Heart right ventricle (tissue), 16 donors: Measurements from ENCODE around the gene MGAT2. TPM values are rescaled to one million over a fixed set of nuclear protein-coding genes. Genes with fewer than 3 reads are reported as not detected.
A peak's percentile ranks its signal among the peaks of the same experiment; 100 is the strongest.

Experiments
- ATAC-seq, 8 donors: fragments of 200-7000 bp; cut with Tn5 transposase; one replicate each; pipeline ENCODE4 v1.9.1; 2020; ENCODE audit warnings: mild to moderate bottlenecking in 8 of 8, moderate library complexity in 8 of 8, moderate number of reproducible peaks in 1 of 8
- DNase-seq, 2 donors: peaks; one replicate each; pipeline ENCODE4 v3.0.0-alpha.2; 2020
- H3K27ac ChIP-seq, 10 donors: fragments of 200-600 bp; sonication (generic) in 2 of 10; one replicate each; pipeline versions ENCODE4 v1.5.0 to v1.8.0; 2020 to 2022; ENCODE audit warnings: mild to moderate bottlenecking in 3 of 10
- H3K27me3 ChIP-seq, 7 donors: fragments of 200-600 bp; one replicate each; pipeline ENCODE4 v1.8.0; 2021 to 2022; ENCODE audit warnings: mild to moderate bottlenecking in 2 of 7
- H3K36me3 ChIP-seq, 9 donors: fragments of 200-600 bp; sonication (generic) in 1 of 9; one replicate each; pipeline versions ENCODE4 v1.5.0 to v1.8.0; 2020 to 2022; ENCODE audit warnings: mild to moderate bottlenecking in 2 of 9
- H3K4me1 ChIP-seq, 9 donors: fragments of 200-600 bp; sonication (generic) in 1 of 9; one replicate each; pipeline versions ENCODE4 v1.5.0 to v1.8.0; 2020 to 2022; ENCODE audit warnings: mild to moderate bottlenecking in 4 of 9
- H3K4me3 ChIP-seq, 10 donors: fragments of 200-600 bp; sonication (generic) in 2 of 10; one replicate each; pipeline versions ENCODE4 v1.5.0 to v1.8.0; 2020 to 2022; ENCODE audit warnings: mild to moderate bottlenecking in 7 of 10, moderate library complexity in 2 of 10
- H3K9me3 ChIP-seq, 11 donors: fragments of 200-600 bp in 10 of 11; sonication (generic) in 2 of 11; one replicate each; pipeline versions ENCODE4 v1.5.0 to v1.8.0; 2013 to 2022; ENCODE audit warnings: mild to moderate bottlenecking in 2 of 11, control low read depth in 1 of 11, moderate library complexity in 1 of 11
- WGBS, 2 donors: extraction: QIAGEN DNeasy Blood & Tissue Kit; methylation state at CpG; one replicate each; pipeline ENCODE4 v1.1.7; 2013; ENCODE audit warnings: inconsistent platforms in 1 of 2; 5-methylcytosine and 5-hydroxymethylcytosine counted together
- intact Hi-C, 10 donors: fragments of 100-400 bp; cut with DNase I; formaldehyde crosslinking; loops; one replicate each; pipeline versions ENCODE4 v1.11.1 to v1.14.2; 2022
- long read RNA-seq, 3 donors: library from polyadenylated mRNA; unstranded; transcript quantifications; one replicate each; pipeline ENCODE4 v2.0.0, GENCODE V29; 2020 to 2021
- polyA plus RNA-seq, 2 donors: library from polyadenylated mRNA; stranded (reverse); fragments of 200-250 nt; gene quantifications; one replicate each; pipeline ENCODE4 v1.2.3, GENCODE V29; 2013
- total RNA-seq, 10 donors: library from RNA; stranded (reverse); fragmentation: NEBNext Ultra II Directional in 3 of 10; extraction: Animal tissue kit (Norgen Biotek cat#: 25700) in 3 of 10; gene quantifications; one replicate each; pipeline versions ENCODE4 v1.2.1 to v1.2.4, GENCODE V29; 2021 to 2023
- TF ChIP-seq, protein P1 (sequence below), 9 donors: fragments of 200-600 bp; sonication (generic) in 2 of 9; IDR thresholded peaks; one replicate each; pipeline versions ENCODE4 v1.5.0 to v1.8.0; 2021 to 2022; ENCODE audit warnings: antibody characterized with exemption in 9 of 9, mild to moderate bottlenecking in 5 of 9, moderate library complexity in 1 of 9
- donor health status: Arrhythmogenic right ventricular cardiomyopathy.
- donor health status: ischemic (EF 13 %, LVEDD 7.1; RV severe dilation, severe dysfunction).
- donor health status: healthy with polysubstance abuse.
- donor health status: DM: no; HTN: yes; CAD: no.
- donor health status: DM: no; HTN: no; CAD: no.
- donor health status: ischemic (EF 25% LVEDD 6.9; RV normal size, moderate dysfunction).
- donor health status: ischemic (EF 25% LVEDD 5.7; RV mildly dilated, moderate dysfunction).
- donor health status: healthy.
- donor health status: DM: yes; HTN: yes; CAD: no.
- donor health status: Ischemic cardiomyopathy.
- donor health status: ischemic (EF 35%, LVEDD 5.7; RV mildly dilated, moderate dysfunction).
- donor health status: nonischemic (EF 11% LVEDD 7.7; RV severe dilation, severe dysfunction).
- donor health status: DM: yes; HTN: yes; CAD: no.
- donor health status: PGD.
- donor health status: ischemic (EF 29% LVEDD 5.4; RV normal size, mild dysfunction).
- donor health status: nonischemic (EF 23%, LVEDD 6.1; RV moderate dilation, normal function).

The MGAT2 gene
- total RNA-seq (10 to 100 TPM in 9 of 10 donors, 1 to 10 TPM in 1; 9.7 to 23.4 (median 14.3) TPM), polyA plus RNA-seq (10 to 100 TPM in 1 of 2 donors, 1 to 10 TPM in 1; 6.1 to 18.9 TPM)
- long read RNA-seq, donor 1, transcript MGAT2-201 (1 exons, 2,687 nt) = major isoform, 23 of 23 reads
- long read RNA-seq, donor 1, partial matches to known transcripts = 0 of 23 reads
- long read RNA-seq, donor 1, other reads (novel, unspliced or antisense) = 0 of 23 reads
- long read RNA-seq, donor 2, transcript MGAT2-201 (1 exons, 2,687 nt) = major isoform, 37 of 37 reads
- long read RNA-seq, donor 2, partial matches to known transcripts = 0 of 37 reads
- long read RNA-seq, donor 2, other reads (novel, unspliced or antisense) = 0 of 37 reads
- long read RNA-seq, donor 3, transcript MGAT2-201 (1 exons, 2,687 nt) = major isoform, 35 of 35 reads
- long read RNA-seq, donor 3, partial matches to known transcripts = 0 of 35 reads
- long read RNA-seq, donor 3, other reads (novel, unspliced or antisense) = 0 of 35 reads

DNA sequence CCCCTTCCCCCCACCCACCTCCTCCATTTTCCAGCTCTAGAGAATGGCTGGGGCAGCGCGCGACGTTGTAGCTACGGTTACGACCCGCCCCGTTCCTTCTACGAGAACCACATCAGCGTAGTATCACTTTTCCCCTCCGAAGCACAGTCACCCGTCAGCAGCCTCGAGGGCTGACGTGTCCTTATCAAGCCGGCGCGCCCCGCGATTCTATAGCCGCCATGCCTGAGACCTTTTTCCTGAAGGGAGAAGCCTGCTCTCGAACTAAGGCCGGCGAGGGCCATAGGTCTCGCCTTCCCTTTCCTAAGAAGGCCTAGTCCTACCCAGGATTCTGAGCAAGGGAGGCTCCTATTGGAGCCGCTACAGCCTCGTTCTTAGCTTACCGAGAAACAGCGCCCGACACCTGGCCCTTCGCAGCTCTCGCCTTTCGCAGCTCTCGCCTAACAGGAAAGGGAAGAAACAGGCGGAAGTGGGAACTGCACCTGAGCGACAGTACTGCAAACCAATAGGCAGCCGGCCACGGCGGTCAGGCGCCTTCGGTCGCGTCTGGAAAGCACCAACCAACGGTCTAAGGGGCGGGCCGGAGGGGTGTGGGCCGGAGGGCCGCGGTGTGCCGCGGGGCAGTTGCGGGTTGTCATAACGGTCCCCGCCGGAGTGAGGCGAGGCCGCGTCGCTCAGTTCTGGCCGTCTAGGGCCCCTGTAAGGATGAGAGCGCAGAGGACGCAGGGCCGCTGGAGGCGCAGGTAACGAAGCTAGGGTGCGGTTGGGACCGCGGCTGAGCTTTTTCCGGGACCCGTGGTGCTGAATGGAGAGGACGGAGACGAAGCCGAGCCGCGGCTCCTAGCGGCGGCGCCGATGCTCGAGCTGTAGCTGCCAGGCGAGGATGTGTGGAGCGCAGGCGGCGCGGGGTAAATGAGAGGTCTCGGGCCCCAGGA is at the start of gene MGAT2, which contains the start of gene RPL36AL:
Gene MGAT2, plus strand, starts transcription at position 618 of the 932 bp plus-strand sequence. CDS start 470 bp downstream, outside the sequence.
Gene RPL36AL, minus strand, starts transcription at position 445 of the 932 bp plus-strand sequence. CDS start 1,522 bp downstream, outside the sequence.
- H3K4me1 ChIP-seq = peaks cover 0 to 64% (median 41%) of the 10 kb centered on the region in 9 donors
- intact Hi-C loops = loop anchor here in 1 of 10 donors (5.0 kb wide), 1 partner anchor 147 kb away; the partner anchor contains the start of gene KLHDC2
- TF ChIP-seq, protein P1, sequence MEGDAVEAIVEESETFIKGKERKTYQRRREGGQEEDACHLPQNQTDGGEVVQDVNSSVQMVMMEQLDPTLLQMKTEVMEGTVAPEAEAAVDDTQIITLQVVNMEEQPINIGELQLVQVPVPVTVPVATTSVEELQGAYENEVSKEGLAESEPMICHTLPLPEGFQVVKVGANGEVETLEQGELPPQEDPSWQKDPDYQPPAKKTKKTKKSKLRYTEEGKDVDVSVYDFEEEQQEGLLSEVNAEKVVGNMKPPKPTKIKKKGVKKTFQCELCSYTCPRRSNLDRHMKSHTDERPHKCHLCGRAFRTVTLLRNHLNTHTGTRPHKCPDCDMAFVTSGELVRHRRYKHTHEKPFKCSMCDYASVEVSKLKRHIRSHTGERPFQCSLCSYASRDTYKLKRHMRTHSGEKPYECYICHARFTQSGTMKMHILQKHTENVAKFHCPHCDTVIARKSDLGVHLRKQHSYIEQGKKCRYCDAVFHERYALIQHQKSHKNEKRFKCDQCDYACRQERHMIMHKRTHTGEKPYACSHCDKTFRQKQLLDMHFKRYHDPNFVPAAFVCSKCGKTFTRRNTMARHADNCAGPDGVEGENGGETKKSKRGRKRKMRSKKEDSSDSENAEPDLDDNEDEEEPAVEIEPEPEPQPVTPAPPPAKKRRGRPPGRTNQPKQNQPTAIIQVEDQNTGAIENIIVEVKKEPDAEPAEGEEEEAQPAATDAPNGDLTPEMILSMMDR (IDR thresholded peaks at IDR 0.05) = peak in 5 of 9 donors; percentile 15 to 52 (median 46)

DNA sequence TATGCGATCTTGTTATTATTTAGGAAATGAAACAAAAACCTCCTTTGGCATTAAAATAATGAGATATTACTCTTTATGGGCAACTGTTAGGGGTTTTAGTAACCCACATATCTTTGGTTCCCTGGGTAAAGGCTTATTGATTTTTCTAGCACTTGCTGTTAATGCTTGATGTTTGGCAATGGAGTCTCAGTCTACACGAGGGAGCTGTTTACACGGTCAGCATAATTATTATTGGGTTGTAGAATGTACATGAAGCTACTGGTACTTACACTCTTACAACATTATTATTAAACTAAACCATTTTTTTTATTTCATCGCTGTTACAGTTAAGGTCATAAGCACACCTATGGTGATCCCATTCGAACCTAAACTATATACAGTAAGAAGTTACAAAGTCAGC is 46.6 kb upstream of the MGAT2 start:
- intact Hi-C loops = no loop called here
- no peaks in the 10 kb centered on the region for H3K4me1 ChIP-seq
- no peaks in the 10 kb centered on the region for H3K27me3 ChIP-seq
- TF ChIP-seq, protein P1 (IDR thresholded peaks at IDR 0.05) = no peak
- no peak overlapping the region for H3K4me3 ChIP-seq
- DNase-seq (no peak), ATAC-seq (no peak)
- H3K9me3 ChIP-seq = peaks cover 0 to 7% (median 0%) of the 10 kb centered on the region in 11 donors
- no peak overlapping the region for H3K27ac ChIP-seq
- 91 to 92% methylated on average over 5 of the region's 5 CpGs for WGBS, 2 donors
- H3K36me3 ChIP-seq = peaks cover 0 to 45% (median 14%) of the 10 kb centered on the region in 9 donors

More for the DNA sequence above, at the start of gene MGAT2, which contains the start of gene RPL36AL:
- H3K27ac ChIP-seq = peak within 1 kb of the TSS; percentile 72 to 98 (median 94)
- H3K9me3 ChIP-seq = no peaks in the 10 kb centered on the region
- peaks cover 0 to 51% (median 11%) of the 10 kb centered on the region in 9 donors for H3K36me3 ChIP-seq
- peak within 1 kb of the TSS; percentile 63 to 97 (median 90) for H3K4me3 ChIP-seq
- no peaks in the 10 kb centered on the region for H3K27me3 ChIP-seq
- 0 to 1% methylated on average over 84 to 85 of the region's 85 CpGs for WGBS, 2 donors
- ATAC-seq = peak; percentile 99 to 100 (median 100)
- DNase-seq = peak; percentile 99

DNA sequence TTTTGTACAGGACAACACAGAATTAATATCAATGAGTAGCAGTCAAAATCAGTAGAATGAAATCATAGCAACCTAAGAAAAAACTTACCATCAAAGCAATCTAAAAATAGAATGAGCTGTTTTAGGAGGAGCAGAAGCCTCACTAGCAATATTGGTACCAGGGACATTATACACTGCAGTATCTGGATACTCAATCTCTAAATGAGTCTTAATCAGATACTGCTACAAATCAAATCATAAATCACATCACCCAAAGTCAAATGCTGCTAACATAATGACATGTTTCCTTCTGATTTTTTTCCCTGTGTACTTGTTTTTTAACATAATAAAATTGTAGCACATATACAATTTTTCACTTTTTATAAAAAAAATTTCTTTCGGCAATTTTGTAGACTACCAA is 42.5 kb upstream of the MGAT2 start:
- Histone ChIP-seq H3K27me3 (no peaks in the 10 kb centered on the region), H3K4me3 (no peak overlapping the region), H3K9me3 (no peaks in the 10 kb centered on the region), H3K36me3 (peaks cover 0 to 58% (median 14%) of the 10 kb centered on the region in 9 donors), H3K27ac (no peak overlapping the region), H3K4me1 (peaks cover 0 to 15% (median 1%) of the 10 kb centered on the region in 9 donors)
- WGBS, 2 donors = 100% methylated on average over 1 of the region's 1 CpG
- TF ChIP-seq, protein P1 (IDR thresholded peaks at IDR 0.05) = no peak
- intact Hi-C loops = no loop called here
- DNase-seq = no peak
- no peak for ATAC-seq

DNA sequence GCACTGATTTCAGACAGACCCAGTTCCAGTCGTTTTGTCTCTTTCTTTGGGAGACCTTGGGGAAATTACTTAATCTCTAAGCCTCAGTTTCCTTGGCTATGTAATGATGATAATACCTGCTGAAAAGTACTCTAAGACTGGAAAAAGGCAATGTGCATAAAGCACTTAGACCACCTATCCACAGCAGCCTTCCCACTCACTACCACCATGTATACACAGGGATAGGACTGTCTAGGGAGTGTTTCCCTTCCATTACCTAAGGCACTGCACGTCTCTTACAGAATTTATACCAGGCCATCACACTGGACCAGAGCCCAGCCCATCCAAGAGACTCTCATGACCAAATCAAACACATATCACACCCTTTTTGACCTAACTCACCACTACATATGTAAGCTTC is 40.8 kb upstream of the MGAT2 start:
- ATAC-seq (no peak), DNase-seq (no peak)
- no peak overlapping the region for H3K27ac ChIP-seq
- no peak overlapping the region for H3K4me3 ChIP-seq
- intact Hi-C loops = no loop called here
- no peaks in the 10 kb centered on the region for H3K9me3 ChIP-seq
- TF ChIP-seq, protein P1 (IDR thresholded peaks at IDR 0.05) = no peak
- 82 to 89% methylated on average over 2 of the region's 2 CpGs for WGBS, 2 donors
- H3K36me3 ChIP-seq = peaks cover 0 to 63% (median 18%) of the 10 kb centered on the region in 9 donors
- peaks cover 2 to 32% (median 14%) of the 10 kb centered on the region in 9 donors for H3K4me1 ChIP-seq
- H3K27me3 ChIP-seq = no peaks in the 10 kb centered on the region
